MM.1S (cell line): ENCODE results near the gene TSEN34.

Experiments used
- DNase-seq: peaks from one replicate; pipeline ENCODE4 v3.0.0-alpha.2; 2015
- H2AFZ ChIP-seq: fragments of 300-600 bp; sonication (generic); 2 replicates; pipeline ENCODE4 v1.6.0; 2016; ENCODE audit warnings: antibody characterized with exemption, low read length
- H3F3A ChIP-seq: fragments of 300-600 bp; sonication (generic); 2 replicates; pipeline ENCODE4 v1.6.1; 2016; ENCODE audit warnings: mild to moderate bottlenecking, antibody characterized with exemption, low read length, moderate library complexity, mixed read lengths; ENCODE audit not compliant: insufficient read depth
- H3K27ac ChIP-seq: fragments of 300-600 bp; sonication (generic); 2 replicates; pipeline ENCODE4 v1.5.1; 2016; ENCODE audit warnings: mild to moderate bottlenecking, low read length
- H3K27me3 ChIP-seq: fragments of 300-600 bp; sonication (generic); replicated peaks from 2 replicates; pipeline ENCODE4 v1.6.0; 2016; ENCODE audit warnings: low read length; ENCODE audit not compliant: insufficient read depth
- H3K36me3 ChIP-seq: fragments of 300-600 bp; sonication (generic); replicated peaks from 2 replicates; pipeline ENCODE4 v1.6.1; 2016; ENCODE audit warnings: mild to moderate bottlenecking, low read length, mixed read lengths; ENCODE audit not compliant: insufficient read depth
- H3K4me1 ChIP-seq: fragments of 300-600 bp; sonication (generic); 2 replicates; pipeline ENCODE4 v1.6.1; 2016; ENCODE audit warnings: low read length, mixed read lengths
- H3K4me2 ChIP-seq: fragments of 300-600 bp; sonication (generic); 2 replicates; pipeline ENCODE4 v1.6.0; 2016; ENCODE audit warnings: low read depth, low read length
- H3K4me3 ChIP-seq: fragments of 300-600 bp; sonication (generic); 2 replicates; pipeline ENCODE4 v1.5.1; 2016; ENCODE audit warnings: low read length, mixed read lengths
- H3K79me2 ChIP-seq: fragments of 300-600 bp; sonication (generic); 2 replicates; pipeline ENCODE4 v1.6.1; 2016; ENCODE audit warnings: mixed run types, low read length, mixed read lengths
- H3K9ac ChIP-seq: fragments of 300-600 bp; sonication (generic); 2 replicates; pipeline ENCODE4 v1.6.1; 2016; ENCODE audit warnings: low read length, mixed read lengths
- H3K9me2 ChIP-seq: fragments of 300-600 bp; sonication (generic); replicated peaks from 2 replicates; pipeline ENCODE4 v1.6.1; 2016; ENCODE audit warnings: mild to moderate bottlenecking, low read length, mixed read lengths; ENCODE audit not compliant: insufficient read depth
- H3K9me3 ChIP-seq: fragments of 300-600 bp; sonication (generic); replicated peaks from 2 replicates; pipeline ENCODE4 v1.6.1; 2016; ENCODE audit warnings: mild to moderate bottlenecking, low read length, mixed read lengths; ENCODE audit not compliant: insufficient read depth
- H4K20me1 ChIP-seq: fragments of 300-600 bp; sonication (generic); 2 replicates; pipeline ENCODE4 v1.6.1; 2016; ENCODE audit warnings: mild to moderate bottlenecking, low read length, moderate library complexity, mixed read lengths; ENCODE audit not compliant: insufficient read depth
- EZH2 ChIP-seq: fragments of 300-600 bp; sonication (generic); optimal IDR thresholded peaks from 2 replicates; pipeline ENCODE3; 2017; ENCODE audit warnings: low read depth, mild to moderate bottlenecking, antibody characterized with exemption, low read length, mixed read lengths
- EZH2phosphoT487 ChIP-seq: fragments of 300-600 bp; sonication (generic); IDR thresholded peaks from 2 replicates; pipeline ENCODE4 v1.6.1; 2018; ENCODE audit warnings: antibody characterized with exemption, low read length
- TF ChIP-seq, protein P1 (sequence below): fragments of 300-600 bp; sonication (generic); IDR thresholded peaks from 2 replicates; pipeline ENCODE4 v1.5.1; 2016; ENCODE audit warnings: antibody characterized with exemption, low read length, mixed read lengths

TSEN34 gene

DNA sequence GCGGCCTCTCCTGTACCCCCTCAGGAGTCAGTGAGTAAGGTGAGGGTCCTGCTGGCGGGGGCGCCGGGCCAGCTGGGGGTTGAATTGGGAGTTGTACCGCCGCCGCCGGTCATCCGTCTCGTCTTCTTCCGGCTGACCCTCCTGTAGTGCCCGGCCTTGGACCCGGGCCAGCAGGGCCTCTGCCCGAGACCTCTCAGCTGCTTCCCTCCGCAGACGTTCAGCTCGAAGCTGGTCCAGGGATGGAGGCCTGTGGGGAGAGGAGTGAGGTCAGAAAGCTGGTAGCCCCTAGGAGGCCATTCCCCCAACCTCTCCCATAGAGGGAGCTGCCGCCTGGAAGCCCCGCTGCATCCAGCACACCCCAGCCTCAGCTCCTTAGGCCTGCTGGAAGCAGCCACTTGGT lies 35.4 kb upstream of the TSEN34 start:
- H3K4me1 ChIP-seq, result peaks cover 10% of the 10 kb centered on the region; the same call in 1 of the 2 replicates
- peaks cover 8% of the 10 kb centered on the region; the same call in 1 of the 2 replicates for H3K36me3 ChIP-seq
- H3K27me3 ChIP-seq, result no peaks in the 10 kb centered on the region
- no peak overlapping the region for H3K4me3 ChIP-seq
- no peaks in the 10 kb centered on the region for H4K20me1 ChIP-seq
- H3K9me2 ChIP-seq, result no peaks in the 10 kb centered on the region
- peaks cover 25% of the 10 kb centered on the region for H3F3A ChIP-seq
- no peak for TF ChIP-seq EZH2
- TF ChIP-seq EZH2phosphoT487, result no peak
- TF ChIP-seq, protein P1, sequence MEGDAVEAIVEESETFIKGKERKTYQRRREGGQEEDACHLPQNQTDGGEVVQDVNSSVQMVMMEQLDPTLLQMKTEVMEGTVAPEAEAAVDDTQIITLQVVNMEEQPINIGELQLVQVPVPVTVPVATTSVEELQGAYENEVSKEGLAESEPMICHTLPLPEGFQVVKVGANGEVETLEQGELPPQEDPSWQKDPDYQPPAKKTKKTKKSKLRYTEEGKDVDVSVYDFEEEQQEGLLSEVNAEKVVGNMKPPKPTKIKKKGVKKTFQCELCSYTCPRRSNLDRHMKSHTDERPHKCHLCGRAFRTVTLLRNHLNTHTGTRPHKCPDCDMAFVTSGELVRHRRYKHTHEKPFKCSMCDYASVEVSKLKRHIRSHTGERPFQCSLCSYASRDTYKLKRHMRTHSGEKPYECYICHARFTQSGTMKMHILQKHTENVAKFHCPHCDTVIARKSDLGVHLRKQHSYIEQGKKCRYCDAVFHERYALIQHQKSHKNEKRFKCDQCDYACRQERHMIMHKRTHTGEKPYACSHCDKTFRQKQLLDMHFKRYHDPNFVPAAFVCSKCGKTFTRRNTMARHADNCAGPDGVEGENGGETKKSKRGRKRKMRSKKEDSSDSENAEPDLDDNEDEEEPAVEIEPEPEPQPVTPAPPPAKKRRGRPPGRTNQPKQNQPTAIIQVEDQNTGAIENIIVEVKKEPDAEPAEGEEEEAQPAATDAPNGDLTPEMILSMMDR, result no peak
- peaks cover 27% of the 10 kb centered on the region for H3K79me2 ChIP-seq
- DNase-seq, result no peak
- H3K4me2 ChIP-seq, result no peak overlapping the region
- no peak overlapping the region for H3K9ac ChIP-seq
- H3K9me3 ChIP-seq, result no peaks in the 10 kb centered on the region
- no peak overlapping the region for H2AFZ ChIP-seq
- no peak overlapping the region for H3K27ac ChIP-seq

DNA sequence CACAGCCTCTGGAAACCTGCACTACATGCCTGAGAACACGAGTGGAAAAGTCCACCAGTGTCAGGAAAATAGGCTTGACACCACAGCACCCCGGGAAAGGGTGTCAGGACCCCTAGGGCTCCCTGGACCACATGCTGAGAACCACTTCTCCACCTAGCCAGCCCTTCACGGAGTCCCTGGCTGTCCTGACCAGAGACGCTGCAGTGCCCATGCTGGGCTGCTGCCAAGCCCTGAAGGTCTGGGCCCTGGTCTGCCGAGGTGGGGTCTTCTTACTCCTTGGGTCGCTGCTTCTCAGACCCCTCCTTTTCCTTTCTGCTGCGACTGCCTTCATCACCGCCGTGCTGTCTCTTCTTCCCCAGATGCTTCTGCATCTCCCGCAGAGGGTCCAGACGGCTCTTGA lies 34.6 kb upstream of the TSEN34 start:
- no peak overlapping the region for H2AFZ ChIP-seq
- no peak for TF ChIP-seq EZH2phosphoT487
- TF ChIP-seq, protein P1, result no peak
- TF ChIP-seq EZH2, result no peak
- no peaks in the 10 kb centered on the region for H3K9me2 ChIP-seq
- H3K4me3 ChIP-seq, result no peak overlapping the region
- H3K4me1 ChIP-seq, result peaks cover 10% of the 10 kb centered on the region; the same call in 1 of the 2 replicates
- no peaks in the 10 kb centered on the region for H3K9me3 ChIP-seq
- H3K27ac ChIP-seq, result no peak overlapping the region
- no peak overlapping the region for H3K4me2 ChIP-seq
- peaks cover 8% of the 10 kb centered on the region; the same call in 1 of the 2 replicates for H3K36me3 ChIP-seq
- no peak for DNase-seq
- H3F3A ChIP-seq, result peaks cover 25% of the 10 kb centered on the region
- no peaks in the 10 kb centered on the region for H3K27me3 ChIP-seq
- no peak overlapping the region for H3K9ac ChIP-seq
- no peaks in the 10 kb centered on the region for H4K20me1 ChIP-seq
- peaks cover 30% of the 10 kb centered on the region for H3K79me2 ChIP-seq

DNA sequence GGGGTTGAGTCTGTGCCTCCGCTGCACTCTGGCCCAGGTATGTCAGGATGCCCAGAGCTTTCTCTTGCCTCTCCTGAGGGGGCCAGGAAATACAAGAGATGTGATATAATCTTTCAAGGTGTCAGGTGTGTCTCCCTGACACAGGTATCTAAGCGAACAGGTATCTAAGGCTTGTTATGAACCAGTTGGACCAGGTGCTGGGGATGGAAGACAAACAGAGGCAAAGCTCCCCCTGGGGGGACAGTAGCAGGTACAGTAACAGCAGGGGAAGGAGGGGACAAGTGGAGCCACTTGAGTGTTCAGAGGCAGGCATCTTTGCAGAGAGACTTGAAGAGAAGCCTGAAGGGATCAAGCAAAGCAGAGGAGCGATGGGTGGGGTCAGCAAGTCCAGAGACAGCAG lies 34.2 kb upstream of the TSEN34 start:
- peaks cover 8% of the 10 kb centered on the region; the same call in 1 of the 2 replicates for H3K36me3 ChIP-seq

More for the DNA sequence above, 34.2 kb upstream of the TSEN34 start:
- H3F3A ChIP-seq, result peaks cover 25% of the 10 kb centered on the region
- peaks cover 30% of the 10 kb centered on the region for H3K79me2 ChIP-seq
- no peaks in the 10 kb centered on the region for H3K9me2 ChIP-seq
- TF ChIP-seq EZH2 (no peak), EZH2phosphoT487 (no peak)
- TF ChIP-seq, protein P1, result no peak
- no peaks in the 10 kb centered on the region for H3K9me3 ChIP-seq
- no peak overlapping the region for H2AFZ ChIP-seq
- no peaks in the 10 kb centered on the region for H4K20me1 ChIP-seq
- H3K4me3 ChIP-seq, result no peak overlapping the region
- H3K27me3 ChIP-seq, result no peaks in the 10 kb centered on the region
- DNase-seq, result no peak
- no peak overlapping the region for H3K4me2 ChIP-seq
- peaks cover 10% of the 10 kb centered on the region; the same call in 1 of the 2 replicates for H3K4me1 ChIP-seq
- no peak overlapping the region for H3K9ac ChIP-seq
- H3K27ac ChIP-seq, result no peak overlapping the region
